BJ (cell line): ENCODE results near the gene APBB2. TPM values are rescaled to one million over a fixed set of nuclear protein-coding genes. Genes with fewer than 3 reads are reported as not detected.
A peak's percentile ranks its signal among the peaks of the same experiment; 100 is the strongest.

Source experiments
- CTCF ChIA-PET: fragments of 350-600 bp; formaldehyde crosslinking; extraction: SDS; loops from one replicate; lab custom pipeline; 2021; ENCODE audit warnings: antibody characterized with exemption, inconsistent platforms; lab: Yijun Ruan, JAX
- POLR2A ChIA-PET: fragments of 300-600 bp; sonication (Branson Sonifier 250); formaldehyde crosslinking; extraction: SDS; loops from one replicate; lab custom pipeline; 2021; ENCODE audit warnings: antibody characterized with exemption; lab: Charles Lee
- DNase-seq: peaks from one replicate; pipeline ENCODE4 v3.0.0-alpha.2; 2011; ENCODE audit warnings: low read depth
- H3K27me3 ChIP-seq: 2 replicates; pipeline ENCODE4 v1.6.0; 2011; ENCODE audit warnings: low read length; ENCODE audit not compliant: control insufficient read depth, insufficient read depth
- H3K36me3 ChIP-seq: 2 replicates; pipeline ENCODE4 v1.5.1; 2011; ENCODE audit warnings: low read length; ENCODE audit not compliant: control insufficient read depth, insufficient read depth
- H3K4me3 ChIP-seq: 2 replicates; pipeline ENCODE4 v1.5.1; 2011; ENCODE audit warnings: low read depth, mild to moderate bottlenecking, control low read depth, low read length
- polyA plus RNA-seq: library from polyadenylated mRNA; depleted of rRNA; stranded (reverse); fragments of >200 nt; gene quantifications from 2 replicates; pipeline ENCODE4 v1.2.3, GENCODE V29; 2011
- TF ChIP-seq, protein P1 (sequence below): IDR thresholded peaks from 2 replicates; pipeline ENCODE4 v1.5.1; 2011; ENCODE audit warnings: low read depth, mild to moderate bottlenecking, control low read depth, inconsistent platforms, low read length, moderate library complexity; ENCODE audit not compliant: insufficient read depth

Gene APBB2
- polyA plus RNA-seq, 1 experiment, result 50.3 TPM

DNA sequence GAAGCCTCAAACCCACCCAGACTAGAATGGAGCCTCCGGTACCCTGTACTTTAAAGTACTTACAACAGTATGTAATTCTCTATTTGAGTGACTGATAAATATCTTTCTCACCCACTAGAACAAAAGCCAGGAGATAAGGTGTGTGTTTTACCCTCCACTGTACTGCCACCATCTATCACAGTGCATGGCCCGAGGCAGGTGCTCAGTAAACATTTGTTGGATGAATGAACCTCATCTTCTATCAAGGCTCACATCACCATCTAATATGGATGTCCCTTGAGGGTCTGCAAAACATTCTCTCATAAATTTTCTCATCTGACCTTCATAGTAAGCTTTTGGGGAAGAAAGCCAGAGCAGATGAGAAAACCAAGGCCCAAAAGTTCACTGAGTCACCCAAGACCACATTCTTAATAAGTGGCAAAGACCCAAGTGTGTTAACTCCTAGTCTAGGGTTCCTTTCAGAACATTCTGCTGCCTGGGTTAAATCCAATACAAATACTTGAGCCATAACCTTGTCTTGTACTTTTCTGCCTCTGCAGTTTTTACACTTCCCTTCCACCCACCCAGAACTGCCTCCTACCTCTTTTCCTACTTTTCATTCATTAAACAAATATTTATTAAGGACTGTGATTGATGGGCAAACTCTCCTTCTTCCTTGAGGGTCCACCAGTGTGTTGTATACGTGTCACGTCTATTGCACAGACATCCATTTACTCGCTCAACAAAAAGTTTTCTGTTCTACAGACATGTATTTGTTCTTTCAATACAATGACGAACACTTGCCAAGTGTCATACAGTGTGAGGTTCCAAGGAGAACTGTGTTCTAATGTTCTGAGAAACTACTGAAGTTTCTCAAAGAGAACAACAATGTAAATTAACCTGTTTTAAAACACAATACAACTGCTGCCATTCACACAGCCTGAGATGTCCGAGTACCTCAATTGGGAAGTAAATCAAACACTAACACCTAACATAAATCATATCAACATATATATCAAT, 35.7 kb downstream of the APBB2 start:
- no peak for DNase-seq
- ChIA-PET CTCF (no interaction called here), POLR2A (no interaction called here)
- H3K36me3 ChIP-seq, result no peaks in the 10 kb centered on the region
- no peak overlapping the region for H3K4me3 ChIP-seq
- TF ChIP-seq, protein P1, sequence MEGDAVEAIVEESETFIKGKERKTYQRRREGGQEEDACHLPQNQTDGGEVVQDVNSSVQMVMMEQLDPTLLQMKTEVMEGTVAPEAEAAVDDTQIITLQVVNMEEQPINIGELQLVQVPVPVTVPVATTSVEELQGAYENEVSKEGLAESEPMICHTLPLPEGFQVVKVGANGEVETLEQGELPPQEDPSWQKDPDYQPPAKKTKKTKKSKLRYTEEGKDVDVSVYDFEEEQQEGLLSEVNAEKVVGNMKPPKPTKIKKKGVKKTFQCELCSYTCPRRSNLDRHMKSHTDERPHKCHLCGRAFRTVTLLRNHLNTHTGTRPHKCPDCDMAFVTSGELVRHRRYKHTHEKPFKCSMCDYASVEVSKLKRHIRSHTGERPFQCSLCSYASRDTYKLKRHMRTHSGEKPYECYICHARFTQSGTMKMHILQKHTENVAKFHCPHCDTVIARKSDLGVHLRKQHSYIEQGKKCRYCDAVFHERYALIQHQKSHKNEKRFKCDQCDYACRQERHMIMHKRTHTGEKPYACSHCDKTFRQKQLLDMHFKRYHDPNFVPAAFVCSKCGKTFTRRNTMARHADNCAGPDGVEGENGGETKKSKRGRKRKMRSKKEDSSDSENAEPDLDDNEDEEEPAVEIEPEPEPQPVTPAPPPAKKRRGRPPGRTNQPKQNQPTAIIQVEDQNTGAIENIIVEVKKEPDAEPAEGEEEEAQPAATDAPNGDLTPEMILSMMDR, result no peak
- H3K27me3 ChIP-seq, result no peaks in the 10 kb centered on the region

DNA sequence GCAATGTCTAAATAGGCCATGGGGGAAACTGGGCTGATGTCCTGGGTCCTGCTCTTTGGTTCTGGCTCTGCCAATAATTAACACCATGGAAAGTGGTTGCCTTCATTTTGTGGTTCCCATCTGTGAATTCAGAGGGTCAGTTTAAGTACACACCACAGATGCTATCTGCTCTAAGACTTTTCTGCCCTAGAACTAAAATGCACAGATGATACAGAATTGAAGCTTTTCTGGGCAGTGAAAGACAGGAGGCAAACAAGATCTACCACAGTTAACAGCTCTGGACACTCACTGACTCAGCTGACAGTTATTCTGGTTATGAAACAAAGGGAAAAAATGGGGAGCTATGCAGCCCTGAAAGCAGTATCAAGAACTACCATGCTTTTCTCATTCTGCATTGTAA, 37.3 kb downstream of the APBB2 start:
- no peak for DNase-seq
- no peaks in the 10 kb centered on the region for H3K36me3 ChIP-seq
- no peaks in the 10 kb centered on the region for H3K27me3 ChIP-seq
- H3K4me3 ChIP-seq, result no peak overlapping the region
- TF ChIP-seq, protein P1, result peak; percentile 45
- CTCF ChIA-PET, result interaction anchor here (0.7 to 1.6 kb wide), 4 partner anchors 13 to 443 kb away, joined by 3 to 7 read pairs (median 5); partner anchors contain the start of gene APBB2
- POLR2A ChIA-PET, result interaction anchor here (0.6 to 0.7 kb wide), 2 partner anchors 20 to 36 kb away, joined by 3 read pairs; no protein-coding TSS in a partner anchor

DNA sequence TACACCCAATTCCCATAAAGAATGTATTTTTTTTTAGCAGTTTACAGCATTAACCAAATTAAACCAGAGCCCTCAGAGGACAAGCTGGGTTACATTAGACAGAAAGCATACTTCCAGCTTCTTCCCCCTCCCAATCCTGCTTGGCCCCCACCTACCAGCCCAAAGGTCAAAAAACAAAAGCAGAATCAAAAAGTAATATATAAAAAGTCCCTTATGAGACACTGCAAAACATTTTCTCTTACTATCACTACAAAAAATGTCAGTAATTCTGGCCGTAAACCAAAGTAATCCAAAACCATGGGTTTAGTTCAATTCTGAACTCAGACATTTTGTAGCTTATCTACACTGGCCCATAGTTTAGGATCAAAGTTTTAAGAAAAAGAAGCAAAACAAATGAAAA, 38.0 kb downstream of the APBB2 start:
- no peaks in the 10 kb centered on the region for H3K27me3 ChIP-seq
- POLR2A ChIA-PET, result interaction anchor here (0.7 kb wide), 1 partner anchor 219 kb away, joined by 4 read pairs; no protein-coding TSS in a partner anchor
- H3K4me3 ChIP-seq, result no peak overlapping the region
- no peaks in the 10 kb centered on the region for H3K36me3 ChIP-seq
- CTCF ChIA-PET, result interaction anchor here (0.5 to 1.6 kb wide), 6 partner anchors 9 to 987 kb away, joined by 3 to 7 read pairs (median 4); partner anchors contain the start of gene APBB2
- DNase-seq, result peak; percentile 58
- TF ChIP-seq, protein P1, result no peak

DNA sequence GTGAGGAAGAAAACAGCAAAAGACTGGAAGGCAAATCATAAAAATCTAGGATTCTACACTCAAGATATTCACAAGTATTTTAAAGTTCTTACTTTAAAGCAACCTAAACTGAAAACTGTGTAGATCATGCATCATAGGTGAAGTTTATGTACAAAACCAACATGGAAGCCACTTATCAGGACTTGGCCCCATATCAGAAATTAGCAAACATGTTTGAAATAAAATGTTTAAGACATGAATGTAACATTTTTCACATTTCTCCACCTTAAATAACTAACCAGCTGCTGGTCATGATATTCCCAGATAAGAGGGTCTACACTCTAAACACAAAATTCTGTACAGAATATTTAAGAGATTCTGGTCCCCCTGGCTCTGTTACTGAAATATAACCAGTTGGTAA, 38.5 kb downstream of the APBB2 start:
- Histone ChIP-seq H3K27me3 (no peaks in the 10 kb centered on the region), H3K4me3 (no peak overlapping the region), H3K36me3 (no peaks in the 10 kb centered on the region)
- ChIA-PET CTCF (interaction anchor here (0.5 to 1.2 kb wide), 4 partner anchors 8 to 987 kb away, joined by 3 to 6 read pairs (median 4); partner anchors contain the start of gene APBB2), POLR2A (no interaction called here)
- TF ChIP-seq, protein P1, result no peak
- no peak for DNase-seq

DNA sequence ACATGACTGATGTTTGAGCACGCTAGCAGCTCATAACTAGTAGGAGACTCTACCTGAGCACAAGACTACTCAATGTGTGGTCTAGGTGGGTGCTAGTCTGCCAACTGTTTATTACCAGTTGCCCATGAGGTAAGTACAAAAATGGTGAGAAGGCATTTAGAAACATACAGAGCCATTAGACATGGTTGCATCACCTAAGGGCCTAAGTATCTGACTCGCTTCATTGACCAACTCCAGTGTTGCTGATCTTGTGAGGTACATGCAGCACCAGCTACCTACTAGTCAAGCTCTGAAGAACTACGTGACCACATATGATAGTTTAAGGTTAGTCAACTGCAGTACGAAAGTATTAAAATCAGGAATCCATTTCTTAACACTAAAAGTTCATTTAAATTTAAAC, 39.9 kb downstream of the APBB2 start:
- no peak for DNase-seq
- Histone ChIP-seq H3K27me3 (no peaks in the 10 kb centered on the region), H3K36me3 (no peaks in the 10 kb centered on the region), H3K4me3 (no peak overlapping the region)
- POLR2A ChIA-PET, result no interaction called here
- CTCF ChIA-PET, result no interaction called here
- TF ChIP-seq, protein P1, result no peak
